GM06990 (cell line): ENCODE measurements around the gene SZT2.
"Not testable (repeated sequence)": the region's sequence is repeated elsewhere in the genome, so short reads cannot be mapped to it uniquely, and the experiment has no call there.

ENCODE experiments used
- DNase-seq: peaks from one replicate; pipeline ENCODE4 v3.0.0-alpha.2; 2011; ENCODE audit not compliant: insufficient read length; ENCODE audit errors: extremely low read depth
- H3K27me3 ChIP-seq: replicated peaks from 2 replicates; pipeline ENCODE4 v1.6.0; 2011; ENCODE audit warnings: low read length; ENCODE audit not compliant: control insufficient read depth, insufficient read depth
- H3K36me3 ChIP-seq: 2 replicates; pipeline ENCODE4 v1.5.1; 2011; ENCODE audit warnings: low read length; ENCODE audit not compliant: control insufficient read depth, insufficient read depth
- H3K4me3 ChIP-seq: replicated peaks from 2 replicates; pipeline ENCODE4 v1.5.1; 2011; ENCODE audit warnings: low read depth, mild to moderate bottlenecking, control low read depth, low read length
- TF ChIP-seq, protein P1 (sequence below): IDR thresholded peaks from 2 replicates; pipeline ENCODE4 v1.5.1; 2011; ENCODE audit warnings: low read length, control low read depth, mild to moderate bottlenecking, inconsistent platforms; ENCODE audit not compliant: insufficient read depth, poor library complexity, severe bottlenecking

SZT2 gene

DNA sequence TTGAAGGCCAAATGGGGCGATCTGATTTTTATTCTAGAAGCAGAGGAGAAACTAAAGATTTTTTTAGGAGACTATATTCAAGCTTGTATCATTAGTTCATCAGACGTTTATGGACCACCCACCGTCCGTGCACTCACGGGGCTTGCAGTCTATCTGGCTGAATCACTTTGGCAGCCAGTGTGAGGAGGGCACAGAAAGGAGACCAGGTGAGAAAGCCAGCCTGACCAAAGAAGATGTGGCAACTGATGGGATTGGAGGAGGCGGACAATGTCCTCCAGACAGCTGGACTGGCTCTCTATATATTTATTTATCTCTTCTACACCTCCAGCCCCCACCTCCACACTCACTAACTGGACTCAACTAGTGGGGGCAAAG, 21.1 kb upstream of the SZT2 start:
- H3K36me3 ChIP-seq, result peaks cover 14% of the 10 kb centered on the region
- TF ChIP-seq, protein P1, sequence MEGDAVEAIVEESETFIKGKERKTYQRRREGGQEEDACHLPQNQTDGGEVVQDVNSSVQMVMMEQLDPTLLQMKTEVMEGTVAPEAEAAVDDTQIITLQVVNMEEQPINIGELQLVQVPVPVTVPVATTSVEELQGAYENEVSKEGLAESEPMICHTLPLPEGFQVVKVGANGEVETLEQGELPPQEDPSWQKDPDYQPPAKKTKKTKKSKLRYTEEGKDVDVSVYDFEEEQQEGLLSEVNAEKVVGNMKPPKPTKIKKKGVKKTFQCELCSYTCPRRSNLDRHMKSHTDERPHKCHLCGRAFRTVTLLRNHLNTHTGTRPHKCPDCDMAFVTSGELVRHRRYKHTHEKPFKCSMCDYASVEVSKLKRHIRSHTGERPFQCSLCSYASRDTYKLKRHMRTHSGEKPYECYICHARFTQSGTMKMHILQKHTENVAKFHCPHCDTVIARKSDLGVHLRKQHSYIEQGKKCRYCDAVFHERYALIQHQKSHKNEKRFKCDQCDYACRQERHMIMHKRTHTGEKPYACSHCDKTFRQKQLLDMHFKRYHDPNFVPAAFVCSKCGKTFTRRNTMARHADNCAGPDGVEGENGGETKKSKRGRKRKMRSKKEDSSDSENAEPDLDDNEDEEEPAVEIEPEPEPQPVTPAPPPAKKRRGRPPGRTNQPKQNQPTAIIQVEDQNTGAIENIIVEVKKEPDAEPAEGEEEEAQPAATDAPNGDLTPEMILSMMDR, result no peak
- no peaks in the 10 kb centered on the region for H3K27me3 ChIP-seq
- DNase-seq, result no peak
- peak overlapping the region; percentile 80 for H3K4me3 ChIP-seq

- not testable (repeated sequence) for DNase-seq, H3K4me3 ChIP-seq
Observed at GRCh38 chr1:43369779-43370178, 19.9 kb upstream of the SZT2 start.

GRCh38 chr1:43370564-43370963, 19.1 kb upstream of the SZT2 start:
- TF ChIP-seq, protein P1, result no peak
- H3K36me3 ChIP-seq, result no peaks in the 10 kb centered on the region; the same call in 1 of the 2 replicates
- DNase-seq, result no peak
- no peaks in the 10 kb centered on the region for H3K27me3 ChIP-seq
- H3K4me3 ChIP-seq, result no peak overlapping the region

More at GRCh38 chr1:43369779-43370178, 19.9 kb upstream of the SZT2 start:
- not testable (repeated sequence) for H3K27me3 ChIP-seq, H3K36me3 ChIP-seq

DNA sequence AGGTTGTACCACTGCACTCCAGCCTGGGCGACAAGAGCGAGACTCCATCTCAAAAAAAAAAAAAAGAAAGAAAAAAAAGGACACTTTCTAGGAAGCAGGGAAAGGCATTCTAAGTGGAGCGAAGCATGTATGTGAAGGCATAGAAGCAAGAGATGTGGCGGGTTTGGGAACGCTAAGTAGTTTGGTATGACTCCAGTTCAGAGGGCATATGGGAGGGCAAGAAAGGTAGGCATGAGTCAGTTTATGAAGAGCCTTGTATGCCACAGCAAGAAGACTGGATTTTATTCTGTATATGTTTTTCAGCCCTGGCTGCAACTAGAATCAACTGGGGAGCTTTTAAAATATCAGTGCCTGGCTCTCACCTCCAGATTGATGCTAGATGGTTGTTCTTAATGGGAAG, 17.5 kb upstream of the SZT2 start:
- Histone ChIP-seq H3K4me3 (no peak overlapping the region), H3K36me3 (no peaks in the 10 kb centered on the region; the same call in 1 of the 2 replicates), H3K27me3 (no peaks in the 10 kb centered on the region)
- no peak for DNase-seq
- TF ChIP-seq, protein P1, result no peak

DNA sequence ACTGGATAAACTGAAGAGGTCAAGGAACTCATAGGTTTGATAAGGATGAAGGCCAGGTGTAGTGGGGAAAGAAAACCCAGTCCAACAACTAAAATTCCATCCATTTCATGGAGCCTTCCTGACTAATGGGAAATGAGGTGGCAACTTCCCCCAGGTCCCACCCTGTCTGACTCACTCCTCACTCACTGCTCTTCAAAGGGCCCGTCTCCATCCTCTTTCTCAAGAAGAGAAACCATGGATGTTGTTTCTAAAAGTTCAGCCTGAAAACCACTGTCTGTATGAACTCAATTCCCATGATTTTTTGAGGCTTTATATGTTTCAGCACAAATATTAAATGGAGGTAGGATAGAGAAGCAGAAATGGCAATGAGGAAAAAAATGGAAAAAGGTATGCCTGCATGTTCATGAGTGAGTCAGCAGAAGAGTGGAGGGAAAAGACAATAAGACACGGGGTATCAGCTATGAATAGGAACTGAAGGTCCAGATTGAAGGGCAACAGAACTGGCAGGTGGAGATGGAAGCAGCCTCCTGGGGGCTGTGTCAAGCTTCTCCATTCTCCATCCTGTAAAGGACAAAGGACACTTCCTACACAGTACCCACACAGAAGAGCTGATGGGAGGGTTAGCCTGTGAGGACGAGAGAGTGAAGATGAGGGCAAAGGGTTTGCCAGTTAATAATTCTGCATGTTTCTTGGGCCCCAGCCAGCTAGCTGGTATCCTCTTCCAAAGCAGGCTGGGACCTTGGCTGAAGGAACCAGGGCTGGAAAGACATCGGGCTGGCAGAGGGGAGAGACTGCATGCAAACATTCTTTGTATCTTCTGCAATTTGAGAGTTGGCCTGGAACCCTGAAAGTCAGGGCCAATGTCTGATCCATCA, 16.4 kb upstream of the SZT2 start:
- Histone ChIP-seq H3K27me3 (no peaks in the 10 kb centered on the region), H3K36me3 (no peaks in the 10 kb centered on the region; the same call in 1 of the 2 replicates), H3K4me3 (no peak overlapping the region)
- TF ChIP-seq, protein P1, result no peak
- DNase-seq, result no peak

DNA sequence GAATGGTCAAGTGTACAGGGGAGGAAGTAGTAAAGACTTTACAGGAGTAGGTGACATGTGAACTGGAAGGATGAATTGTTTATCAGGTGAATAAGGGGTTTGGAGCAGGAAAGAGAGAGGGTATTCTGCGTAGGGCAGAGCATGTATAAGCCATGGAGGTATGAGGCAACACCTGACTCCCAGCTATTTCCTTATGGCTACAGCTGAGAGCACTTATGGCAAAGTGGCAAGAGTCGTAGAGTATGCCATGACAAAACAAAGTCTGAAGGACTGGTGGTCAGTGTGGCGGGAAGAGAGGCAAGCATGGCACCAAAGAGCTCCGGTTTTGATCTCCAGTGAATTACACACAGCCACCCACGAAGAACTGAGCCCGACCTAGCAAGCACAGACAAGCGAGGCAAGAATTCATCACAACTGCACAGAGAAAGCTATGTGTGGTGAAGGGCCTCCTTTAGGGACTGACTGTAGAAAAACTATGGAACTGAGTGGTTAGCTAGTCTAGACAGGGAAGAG, 12.9 kb upstream of the SZT2 start:
- no peak for DNase-seq
- H3K4me3 ChIP-seq, result no peak overlapping the region
- TF ChIP-seq, protein P1, result no peak
- H3K27me3 ChIP-seq, result no peaks in the 10 kb centered on the region
- no peaks in the 10 kb centered on the region; the same call in none of the 2 replicates for H3K36me3 ChIP-seq
